Subcutaneous adipose tissue (tissue), 4 donors: ENCODE data around the gene ATP6V1G2. TPM values are rescaled to one million over a fixed set of nuclear protein-coding genes. Genes with fewer than 3 reads are reported as not detected.

Experiments used
- total RNA-seq, 4 donors: library from RNA; depleted of rRNA; stranded (reverse); fragments of >200 nt; gene quantifications; one replicate each; pipeline ENCODE4 v1.1.0, GENCODE V29; 2016
- TF ChIP-seq, protein P1 (sequence below): fragments of 450-650 bp; IDR thresholded peaks from one replicate; pipeline ENCODE4 v1.5.1; 2016; ENCODE audit warnings: low read depth, mild to moderate bottlenecking, control low read depth, antibody characterized with exemption, moderate library complexity

Gene ATP6V1G2
- total RNA-seq, 4 donors from 2014 or later: 0.68 to 1.5 TPM; not detected in 2

DNA sequence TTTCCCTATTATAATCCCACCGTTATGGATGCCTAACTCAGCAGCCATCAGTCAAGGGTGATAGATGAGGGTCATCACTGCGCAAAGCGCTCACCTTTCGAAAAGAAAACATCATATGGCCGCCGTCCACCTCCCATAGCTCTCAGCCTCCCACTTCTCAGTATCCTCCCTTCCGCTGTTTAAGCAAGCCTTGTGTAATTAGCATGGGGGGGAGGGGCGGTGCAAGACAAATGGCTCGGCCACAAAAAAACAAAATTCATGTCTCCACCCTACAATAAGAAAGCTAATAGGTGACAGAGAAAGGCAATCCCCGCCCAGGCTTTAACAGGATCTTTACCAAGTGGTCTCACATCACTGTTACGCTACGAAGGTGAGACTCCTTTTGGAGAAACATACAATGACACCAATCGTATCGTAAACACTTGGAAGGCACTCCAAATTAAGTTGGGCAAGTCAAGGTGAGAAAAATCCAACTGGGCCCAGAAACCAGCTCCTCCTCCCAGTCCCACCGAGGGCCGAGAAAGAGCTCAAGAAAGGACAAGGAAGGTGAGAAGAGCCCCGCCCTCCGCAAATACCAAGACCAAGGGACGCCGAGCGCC lies 5.2 kb downstream of the ATP6V1G2 start:
- TF ChIP-seq, protein P1, sequence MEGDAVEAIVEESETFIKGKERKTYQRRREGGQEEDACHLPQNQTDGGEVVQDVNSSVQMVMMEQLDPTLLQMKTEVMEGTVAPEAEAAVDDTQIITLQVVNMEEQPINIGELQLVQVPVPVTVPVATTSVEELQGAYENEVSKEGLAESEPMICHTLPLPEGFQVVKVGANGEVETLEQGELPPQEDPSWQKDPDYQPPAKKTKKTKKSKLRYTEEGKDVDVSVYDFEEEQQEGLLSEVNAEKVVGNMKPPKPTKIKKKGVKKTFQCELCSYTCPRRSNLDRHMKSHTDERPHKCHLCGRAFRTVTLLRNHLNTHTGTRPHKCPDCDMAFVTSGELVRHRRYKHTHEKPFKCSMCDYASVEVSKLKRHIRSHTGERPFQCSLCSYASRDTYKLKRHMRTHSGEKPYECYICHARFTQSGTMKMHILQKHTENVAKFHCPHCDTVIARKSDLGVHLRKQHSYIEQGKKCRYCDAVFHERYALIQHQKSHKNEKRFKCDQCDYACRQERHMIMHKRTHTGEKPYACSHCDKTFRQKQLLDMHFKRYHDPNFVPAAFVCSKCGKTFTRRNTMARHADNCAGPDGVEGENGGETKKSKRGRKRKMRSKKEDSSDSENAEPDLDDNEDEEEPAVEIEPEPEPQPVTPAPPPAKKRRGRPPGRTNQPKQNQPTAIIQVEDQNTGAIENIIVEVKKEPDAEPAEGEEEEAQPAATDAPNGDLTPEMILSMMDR: no peak

DNA sequence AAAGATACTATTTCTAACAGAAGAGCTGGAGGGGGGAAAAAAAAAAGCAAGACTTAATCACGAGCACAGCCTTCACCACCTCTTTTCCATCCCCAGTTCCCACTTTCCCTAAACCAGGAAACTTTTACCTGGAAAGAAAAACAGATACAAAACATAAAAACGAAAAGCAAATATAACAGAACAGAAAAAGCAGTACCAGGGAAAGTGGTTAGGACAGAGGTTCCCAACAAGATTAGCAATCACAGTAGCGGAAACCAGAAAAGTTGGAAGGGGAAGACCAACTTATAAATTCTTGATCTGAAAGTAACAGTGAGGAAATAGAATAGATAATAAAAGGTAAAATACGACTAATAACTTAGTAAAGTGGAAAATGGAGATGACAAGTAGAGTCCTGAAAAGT lies 5.8 kb downstream of the ATP6V1G2 start:
- TF ChIP-seq, protein P1: no peak

DNA sequence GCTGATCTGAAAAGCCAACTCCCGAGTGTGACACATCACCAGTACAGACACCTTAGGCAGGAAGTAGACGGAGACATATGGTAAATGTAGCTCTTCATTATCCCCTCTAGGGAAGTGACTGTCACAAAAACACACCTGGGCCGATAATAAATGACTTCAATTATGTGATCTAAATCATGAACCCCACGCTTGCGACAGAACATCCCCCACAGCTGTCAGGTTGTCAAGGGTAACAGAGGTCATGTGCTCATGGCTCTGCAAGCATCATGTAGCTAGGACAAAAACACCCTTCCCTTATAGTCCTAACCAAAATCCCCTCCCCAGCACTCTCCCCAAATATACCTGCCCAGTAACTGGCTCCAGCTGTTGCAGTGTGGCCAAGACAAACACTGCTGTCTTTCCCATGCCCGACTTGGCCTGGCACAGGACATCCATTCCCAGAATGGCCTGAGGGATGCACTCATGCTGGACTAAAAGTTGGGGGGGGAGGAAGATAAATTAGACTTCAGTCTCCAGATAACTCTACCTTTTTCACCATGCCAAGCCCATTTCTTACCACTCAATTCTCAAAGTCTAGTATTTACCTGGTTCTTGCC lies 7.5 kb downstream of the ATP6V1G2 start:
- TF ChIP-seq, protein P1: no peak

DNA sequence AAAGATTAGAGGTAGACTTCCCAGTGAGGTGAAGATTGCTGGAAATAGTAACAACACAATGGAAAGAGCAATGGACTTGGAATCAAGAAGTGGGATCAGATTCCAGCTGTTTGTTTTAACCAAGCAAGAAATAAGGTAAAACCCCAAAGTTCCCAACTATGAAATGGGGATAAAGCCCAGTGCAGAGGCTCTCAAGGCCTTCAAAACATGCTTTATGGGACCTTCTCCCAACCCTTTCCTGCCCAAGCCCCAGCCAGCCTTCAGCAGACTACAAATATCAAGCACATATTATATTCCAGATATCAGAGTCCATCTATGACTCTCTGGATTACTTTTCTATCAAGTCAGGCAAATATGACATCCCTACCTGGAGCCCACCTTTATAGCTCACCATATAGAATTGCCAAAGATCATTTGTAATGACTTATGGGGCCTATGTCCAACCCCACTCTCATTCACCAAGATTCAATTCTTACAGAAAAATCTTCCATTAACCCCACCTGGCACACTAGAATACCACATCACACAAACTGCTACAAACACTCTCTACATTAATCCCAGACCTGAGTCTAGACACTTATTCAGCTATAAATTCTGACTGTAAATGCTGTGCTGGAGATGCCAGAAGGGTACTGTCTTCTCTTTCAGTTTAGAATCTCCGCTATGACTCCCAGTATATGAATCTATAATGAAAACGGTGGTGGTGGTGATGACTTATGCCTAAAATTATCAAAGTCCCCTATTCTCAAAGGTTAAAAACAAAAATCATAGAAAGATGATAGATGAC lies 10.7 kb downstream of the ATP6V1G2 start:
- TF ChIP-seq, protein P1: no peak

DNA sequence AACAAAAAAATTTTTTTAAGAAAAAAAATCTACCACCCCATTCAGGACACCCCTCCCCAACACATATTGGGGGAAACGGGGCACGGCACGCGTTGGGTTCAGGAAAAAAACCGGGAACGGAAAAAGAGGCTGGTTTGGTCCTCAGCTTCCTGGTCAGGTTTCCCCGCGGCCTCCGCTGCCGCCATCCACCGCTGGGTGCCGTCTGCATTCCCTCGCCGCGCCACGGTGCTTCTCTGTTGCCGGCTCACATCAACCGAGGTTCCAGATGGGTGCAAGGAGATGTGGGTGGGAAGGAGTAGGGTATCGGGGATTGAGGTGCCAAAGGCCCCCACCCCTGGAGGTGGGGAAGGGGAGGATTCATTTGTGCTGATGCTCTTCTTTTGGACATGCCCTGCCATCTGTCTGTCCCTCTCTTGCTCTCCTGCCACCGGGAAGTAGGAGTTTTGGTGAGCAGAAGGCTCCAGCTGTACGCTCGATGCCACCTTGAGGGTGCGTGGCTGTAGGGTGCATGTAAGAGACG lies 11.8 kb downstream of the ATP6V1G2 start:
- TF ChIP-seq, protein P1: no peak

DNA sequence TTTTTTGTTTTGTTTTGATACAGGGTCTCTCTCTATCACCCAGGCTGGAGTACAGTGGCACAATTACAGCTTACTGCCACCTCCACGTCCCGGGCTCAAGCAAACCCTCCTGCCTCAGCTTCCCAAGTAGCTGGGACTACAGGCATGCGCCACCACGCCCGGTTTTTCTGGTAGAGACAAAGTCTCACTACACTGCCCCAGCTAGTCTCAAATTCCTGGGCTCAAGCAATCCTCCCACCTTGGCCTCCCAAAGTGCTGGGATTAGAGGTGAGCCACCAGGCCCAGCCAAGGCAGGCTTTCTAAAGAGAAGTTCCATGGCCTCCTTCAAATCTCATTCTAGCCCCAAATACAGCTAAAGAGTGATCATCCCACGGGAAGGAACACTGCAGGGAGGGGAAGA lies 12.4 kb downstream of the ATP6V1G2 start:
- TF ChIP-seq, protein P1: no peak

DNA sequence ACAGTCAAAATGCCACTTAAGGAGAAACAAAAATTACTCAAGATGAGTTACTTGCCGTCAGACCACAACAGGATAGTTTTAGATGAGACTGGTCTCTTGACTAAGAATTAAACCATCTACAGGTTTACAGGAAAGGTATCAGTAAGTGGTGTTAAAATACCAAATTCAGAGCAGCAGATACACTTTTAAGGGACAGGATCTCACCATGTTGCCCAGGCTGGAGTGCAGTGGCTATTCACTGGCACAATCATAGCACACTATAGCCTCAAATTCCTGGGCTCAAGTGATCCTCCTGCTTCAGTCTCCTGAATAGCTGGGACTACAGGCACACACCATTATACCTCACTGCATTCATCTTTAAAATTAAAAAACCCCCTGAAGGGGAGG lies 13.0 kb downstream of the ATP6V1G2 start:
- TF ChIP-seq, protein P1: no peak
